Measurements from ENCODE around the gene FBXW8.

The FBXW8 gene

DNA sequence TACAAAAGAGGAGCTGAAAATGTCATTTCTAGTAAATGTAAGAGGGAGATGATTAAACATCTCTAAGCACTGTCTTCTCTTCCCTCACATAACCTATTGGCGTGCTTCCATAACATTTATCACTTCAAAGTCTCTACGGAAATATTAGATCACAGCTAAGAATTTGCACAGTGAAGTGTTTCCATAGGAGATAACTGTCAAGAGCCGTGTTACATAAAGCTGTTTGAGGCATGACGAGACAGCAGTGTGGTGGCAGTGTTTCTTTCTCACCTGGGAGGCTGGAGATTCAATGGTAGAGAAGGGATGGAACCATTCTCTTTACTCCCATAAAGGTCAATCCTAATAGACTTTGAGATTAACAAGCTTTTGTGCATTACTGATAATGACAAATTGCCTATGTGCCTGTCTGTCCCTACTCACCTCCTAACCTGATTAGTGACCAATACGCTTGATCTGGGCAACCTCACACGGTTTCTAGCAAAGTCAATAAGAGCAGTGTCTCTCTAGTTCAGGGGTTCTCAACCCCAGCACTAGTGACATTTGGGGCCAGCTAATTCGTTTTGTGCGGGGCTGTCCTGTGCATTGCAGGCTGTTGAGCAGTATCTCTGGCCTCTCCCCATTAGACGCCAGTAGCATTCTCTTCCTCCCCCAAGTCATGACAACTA is 35.3 kb downstream of the FBXW8 start:
- TF ChIP-seq, protein P1, sequence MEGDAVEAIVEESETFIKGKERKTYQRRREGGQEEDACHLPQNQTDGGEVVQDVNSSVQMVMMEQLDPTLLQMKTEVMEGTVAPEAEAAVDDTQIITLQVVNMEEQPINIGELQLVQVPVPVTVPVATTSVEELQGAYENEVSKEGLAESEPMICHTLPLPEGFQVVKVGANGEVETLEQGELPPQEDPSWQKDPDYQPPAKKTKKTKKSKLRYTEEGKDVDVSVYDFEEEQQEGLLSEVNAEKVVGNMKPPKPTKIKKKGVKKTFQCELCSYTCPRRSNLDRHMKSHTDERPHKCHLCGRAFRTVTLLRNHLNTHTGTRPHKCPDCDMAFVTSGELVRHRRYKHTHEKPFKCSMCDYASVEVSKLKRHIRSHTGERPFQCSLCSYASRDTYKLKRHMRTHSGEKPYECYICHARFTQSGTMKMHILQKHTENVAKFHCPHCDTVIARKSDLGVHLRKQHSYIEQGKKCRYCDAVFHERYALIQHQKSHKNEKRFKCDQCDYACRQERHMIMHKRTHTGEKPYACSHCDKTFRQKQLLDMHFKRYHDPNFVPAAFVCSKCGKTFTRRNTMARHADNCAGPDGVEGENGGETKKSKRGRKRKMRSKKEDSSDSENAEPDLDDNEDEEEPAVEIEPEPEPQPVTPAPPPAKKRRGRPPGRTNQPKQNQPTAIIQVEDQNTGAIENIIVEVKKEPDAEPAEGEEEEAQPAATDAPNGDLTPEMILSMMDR (IDR thresholded peaks at IDR 0.05; ENCODE audit: low read depth, low read length), result no peak
- no peak for DNase-seq (ENCODE audit: extremely low read depth, low read depth)

DNA sequence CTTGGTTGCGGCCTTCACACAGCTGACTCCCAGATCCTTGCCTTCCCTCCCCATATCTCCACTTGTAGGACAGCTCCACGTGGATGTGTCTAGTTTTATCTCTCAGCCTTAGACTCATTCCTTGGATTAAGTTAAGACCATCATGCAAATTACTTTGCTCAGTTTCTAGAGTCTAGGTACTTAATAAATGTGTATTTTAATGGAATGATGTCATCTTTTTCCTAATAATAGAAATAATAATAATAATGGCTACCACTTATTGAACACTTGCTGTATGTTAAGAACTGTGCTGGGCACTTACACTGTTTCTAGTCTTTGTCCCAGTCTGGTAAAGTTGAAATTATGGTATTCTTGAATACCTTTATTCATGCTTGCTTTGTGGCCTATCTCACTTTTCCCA is 37.5 kb downstream of the FBXW8 start:
- DNase-seq (ENCODE audit: extremely low read depth, low read depth), result no peak
- TF ChIP-seq, protein P1 (IDR thresholded peaks at IDR 0.05; ENCODE audit: low read depth, low read length), result no peak

DNA sequence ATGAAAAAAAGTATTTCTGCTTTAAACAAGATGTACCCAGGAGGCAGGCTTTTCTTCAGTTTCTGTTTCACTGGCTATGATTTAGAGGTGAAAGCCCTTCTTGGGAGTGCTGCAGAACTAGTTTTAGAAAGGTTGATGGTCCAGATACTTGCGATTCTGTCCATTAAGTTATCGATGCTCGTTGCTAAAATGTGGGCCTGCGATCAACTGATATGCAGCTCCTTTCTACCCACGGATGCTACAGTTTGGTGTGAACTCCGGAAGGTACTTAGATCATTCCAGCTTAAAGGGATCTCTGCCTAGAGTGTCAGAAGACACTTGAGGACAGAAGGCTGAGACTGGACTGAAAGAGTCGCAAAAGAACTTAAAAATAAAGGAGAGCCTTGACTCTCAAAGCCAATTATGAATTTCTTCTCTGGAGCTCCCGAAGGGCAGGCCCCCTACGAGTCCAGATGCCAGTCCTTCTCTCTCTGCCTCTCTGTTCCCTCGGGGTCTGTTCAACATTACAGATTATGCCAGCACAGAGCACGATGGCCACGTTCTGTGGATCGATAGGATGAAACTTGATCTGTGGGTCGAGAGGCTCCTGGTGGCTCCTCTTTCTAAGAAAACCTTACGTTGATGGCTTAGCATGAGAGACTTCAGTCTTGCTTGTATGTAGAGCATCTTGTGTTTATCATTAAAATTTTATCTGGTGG is 40.0 kb downstream of the FBXW8 start:
- TF ChIP-seq, protein P1 (IDR thresholded peaks at IDR 0.05; ENCODE audit: low read depth, low read length), result no peak
- DNase-seq (ENCODE audit: extremely low read depth, low read depth), result no peak

DNA sequence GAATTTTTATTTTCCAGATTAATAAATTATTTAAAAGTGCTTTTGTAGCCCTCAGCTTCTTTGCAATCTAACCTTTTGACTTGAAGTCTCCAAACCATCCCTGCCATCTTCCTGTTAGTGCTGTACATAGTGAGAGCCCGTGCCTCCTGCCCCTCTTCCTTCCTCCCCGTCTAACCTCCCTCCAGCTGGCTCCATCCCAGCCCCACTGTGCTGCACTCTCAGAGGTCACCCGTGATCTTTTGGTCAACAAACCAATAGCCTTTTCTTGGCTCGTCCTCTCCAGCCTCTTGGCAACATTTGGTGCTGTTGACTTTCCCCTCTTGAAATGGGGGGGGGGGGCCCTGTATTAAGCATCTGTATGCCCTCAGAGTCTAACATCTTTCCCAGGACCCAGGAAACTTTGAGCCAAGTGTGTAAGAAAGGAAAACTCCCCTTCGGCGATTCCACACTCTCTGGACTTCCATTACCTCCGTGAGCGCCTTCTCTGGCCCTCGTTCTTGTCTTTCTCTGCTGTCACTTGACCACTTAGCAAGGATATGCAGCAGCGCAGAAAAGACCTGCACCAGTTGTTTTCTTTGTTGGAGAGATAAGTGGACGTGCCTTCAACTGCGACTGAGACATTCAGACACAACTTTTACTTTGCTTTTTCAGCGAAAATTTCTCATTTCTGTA is 44.1 kb downstream of the FBXW8 start:
- DNase-seq (ENCODE audit: extremely low read depth, low read depth), result no peak
- TF ChIP-seq, protein P1 (IDR thresholded peaks at IDR 0.05; ENCODE audit: low read depth, low read length), result no peak

DNA sequence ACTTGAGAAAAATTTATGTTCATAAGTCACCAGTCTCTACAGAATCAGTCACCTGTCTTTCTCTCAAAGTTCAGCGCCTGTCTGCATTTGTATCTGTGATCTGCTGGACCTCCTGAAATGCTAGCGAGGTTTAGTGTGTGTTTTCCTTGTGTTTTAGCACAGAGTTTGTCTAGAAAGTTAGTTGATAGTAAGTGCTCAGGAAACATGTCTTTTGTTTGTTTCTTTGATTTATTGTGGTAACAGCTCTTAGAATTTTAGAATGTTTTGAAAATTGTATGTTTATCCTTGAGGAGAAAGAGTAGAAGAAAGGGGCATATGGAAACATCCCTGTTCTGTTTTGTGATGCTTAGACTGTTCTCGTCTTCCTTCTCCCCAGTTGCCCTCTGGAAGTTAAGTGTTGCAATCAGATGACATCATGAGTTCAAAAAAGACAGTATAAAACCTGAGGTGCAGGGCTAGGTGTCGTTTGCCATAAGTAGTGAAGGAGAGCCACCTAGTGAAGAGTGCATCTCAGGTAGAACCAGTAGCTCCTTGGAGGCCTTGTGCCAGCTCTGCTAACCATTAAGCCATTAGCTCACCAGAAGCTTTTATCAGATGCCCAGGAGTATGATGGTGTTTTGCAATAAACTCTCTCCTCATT is 44.8 kb downstream of the FBXW8 start:
- TF ChIP-seq, protein P1 (IDR thresholded peaks at IDR 0.05; ENCODE audit: low read depth, low read length), result no peak
- no peak for DNase-seq (ENCODE audit: extremely low read depth, low read depth)

DNA sequence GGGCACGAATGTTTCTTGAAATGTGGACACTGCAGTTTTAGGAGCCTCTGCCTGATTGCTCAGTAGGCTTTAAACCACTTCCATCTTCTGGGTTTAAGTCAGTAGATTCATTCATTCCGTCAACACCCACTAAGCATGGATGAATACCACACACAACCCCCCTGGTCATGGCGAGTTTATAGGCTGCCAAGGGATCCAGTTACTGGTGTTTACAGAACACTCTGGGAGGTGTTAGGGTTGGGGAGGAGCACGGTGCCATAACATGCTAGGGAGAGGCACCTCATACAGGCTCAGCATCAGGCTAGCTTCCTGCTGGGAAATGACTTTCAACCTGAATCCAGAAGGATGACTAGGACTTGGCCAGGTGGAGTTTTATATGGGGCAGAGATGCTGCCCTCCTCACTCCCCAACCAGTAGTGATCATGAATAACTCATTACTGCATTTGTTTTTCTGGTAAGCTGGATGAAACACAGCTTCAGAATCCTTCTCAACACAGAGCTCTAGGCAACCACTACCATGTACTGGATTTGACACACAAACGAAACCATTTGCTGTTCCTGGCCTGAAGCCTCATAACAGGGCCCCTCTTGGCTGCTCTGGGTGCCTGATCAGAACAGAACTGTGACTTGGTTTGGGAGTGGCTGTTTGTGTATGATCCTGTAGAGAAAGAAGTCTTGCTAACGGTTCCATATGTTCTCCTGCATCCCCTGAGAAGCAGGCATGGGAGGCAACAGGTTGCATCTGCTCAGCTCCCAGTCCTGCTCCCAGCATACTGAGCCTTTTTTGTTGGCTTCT is 47.9 kb downstream of the FBXW8 start:
- no peak for DNase-seq (ENCODE audit: extremely low read depth, low read depth)
- TF ChIP-seq, protein P1 (IDR thresholded peaks at IDR 0.05; ENCODE audit: low read depth, low read length), result no peak
